KBM-7 (cell line): ENCODE measurements around the gene TBR1.
A peak's percentile ranks its signal among the peaks of the same experiment; 100 is the strongest.

ENCODE experiments used
- DNase-seq: peaks from one replicate; pipeline ENCODE4 v3.0.0-alpha.2; 2015
- in situ Hi-C: fragments of 300-500 bp; cut with MboI; formaldehyde crosslinking; loops from 2 replicates; pipeline ENCODE4 v1.14.3; 2020; ENCODE audit warnings: low sequenced_read_pairs, low pct_unique_long_range_greater_than_20kb, mixed read lengths

The TBR1 gene

GRCh38 chr2:161414042-161415033 is 1.8 kb upstream of the TBR1 start:
- DNase-seq, result peak; percentile 41
- in situ Hi-C loops, result no loop called here

DNA sequence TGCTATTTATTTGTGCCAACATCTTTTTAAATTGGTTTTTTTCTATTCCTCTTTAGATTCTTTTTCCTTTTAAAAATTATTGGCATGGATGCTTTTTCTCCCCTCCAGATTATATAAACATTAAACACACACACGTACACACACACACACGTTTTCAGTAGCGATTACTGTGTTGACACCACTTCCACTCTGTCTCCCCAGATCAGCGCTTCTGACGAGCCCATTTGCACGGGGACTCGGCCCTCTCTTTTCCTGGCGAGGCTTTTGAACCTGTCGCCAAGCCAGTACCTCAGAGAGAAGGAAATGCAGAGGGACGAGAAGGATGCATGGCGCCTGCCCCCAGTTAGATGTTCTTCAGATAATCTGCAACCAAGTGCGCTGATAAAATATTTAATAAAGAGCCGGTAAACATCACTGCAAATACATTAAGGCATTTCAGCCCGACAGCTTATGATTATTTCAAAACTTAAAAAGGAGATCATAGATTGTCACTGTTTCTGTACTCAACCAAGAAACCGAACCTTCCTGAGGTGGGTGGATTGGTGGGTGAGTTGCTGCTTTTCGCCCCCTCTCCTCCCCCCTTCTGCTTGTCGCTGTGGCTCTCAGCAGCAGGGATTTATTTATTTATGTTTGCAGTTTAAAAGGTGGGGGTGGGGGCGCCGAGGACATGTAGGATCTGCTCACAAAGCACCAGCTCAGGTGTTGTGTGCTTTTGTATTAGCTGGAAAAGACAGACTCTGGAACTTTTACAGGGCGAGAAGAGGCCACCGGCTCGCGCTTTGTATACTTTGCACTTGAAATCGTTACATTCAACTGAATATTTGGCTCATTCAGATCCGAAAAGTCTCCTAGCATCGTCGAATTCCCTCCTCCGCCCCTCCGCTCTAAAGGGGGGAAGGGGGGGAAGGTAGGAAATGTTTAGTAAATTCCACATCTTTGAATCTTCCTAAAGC is 787 bp upstream of the TBR1 start:
- no peak for DNase-seq
- in situ Hi-C loops, result no loop called here

GRCh38 chr2:161416708-161417437 is 776 bp downstream of the TBR1 start:
- in situ Hi-C loops, result no loop called here
- DNase-seq, result no peak

GRCh38 chr2:161417438-161418274 is 1.6 kb downstream of the TBR1 start:
- no peak for DNase-seq
- in situ Hi-C loops, result no loop called here

GRCh38 chr2:161418275-161418714 is 2.2 kb downstream of the TBR1 start:
- in situ Hi-C loops, result no loop called here
- peak; percentile 75 for DNase-seq

GRCh38 chr2:161418715-161419637 is 2.9 kb downstream of the TBR1 start:
- in situ Hi-C loops, result no loop called here

DNA sequence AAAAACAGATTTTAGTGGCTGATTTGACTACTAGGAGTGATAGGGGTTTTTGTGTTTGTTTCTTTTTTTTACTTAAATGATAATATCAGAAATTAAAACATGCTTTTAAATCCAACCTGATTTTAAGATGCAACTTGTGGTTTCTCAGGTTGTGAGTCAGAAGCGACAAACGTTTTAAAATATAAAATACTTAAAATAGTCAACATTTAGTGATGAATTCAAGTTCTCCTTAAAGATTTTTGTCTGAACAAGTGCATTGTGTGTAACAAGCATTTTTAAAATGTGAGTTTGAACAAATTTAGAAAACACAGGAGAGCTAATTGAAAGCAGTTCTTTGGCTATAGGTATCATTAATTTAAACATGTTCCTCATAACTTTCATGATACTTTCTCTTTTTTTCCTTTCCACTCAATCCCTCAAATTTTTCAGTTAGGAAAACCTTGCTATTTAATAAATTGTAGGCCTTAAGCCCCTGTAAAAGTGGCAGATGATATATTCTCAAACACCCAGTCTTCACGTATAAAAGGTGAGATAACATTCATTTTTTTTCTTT is 3.6 kb downstream of the TBR1 start:
- in situ Hi-C loops, result no loop called here
- no peak for DNase-seq

More at GRCh38 chr2:161418715-161419637, 2.9 kb downstream of the TBR1 start:
- DNase-seq, result no peak

DNA sequence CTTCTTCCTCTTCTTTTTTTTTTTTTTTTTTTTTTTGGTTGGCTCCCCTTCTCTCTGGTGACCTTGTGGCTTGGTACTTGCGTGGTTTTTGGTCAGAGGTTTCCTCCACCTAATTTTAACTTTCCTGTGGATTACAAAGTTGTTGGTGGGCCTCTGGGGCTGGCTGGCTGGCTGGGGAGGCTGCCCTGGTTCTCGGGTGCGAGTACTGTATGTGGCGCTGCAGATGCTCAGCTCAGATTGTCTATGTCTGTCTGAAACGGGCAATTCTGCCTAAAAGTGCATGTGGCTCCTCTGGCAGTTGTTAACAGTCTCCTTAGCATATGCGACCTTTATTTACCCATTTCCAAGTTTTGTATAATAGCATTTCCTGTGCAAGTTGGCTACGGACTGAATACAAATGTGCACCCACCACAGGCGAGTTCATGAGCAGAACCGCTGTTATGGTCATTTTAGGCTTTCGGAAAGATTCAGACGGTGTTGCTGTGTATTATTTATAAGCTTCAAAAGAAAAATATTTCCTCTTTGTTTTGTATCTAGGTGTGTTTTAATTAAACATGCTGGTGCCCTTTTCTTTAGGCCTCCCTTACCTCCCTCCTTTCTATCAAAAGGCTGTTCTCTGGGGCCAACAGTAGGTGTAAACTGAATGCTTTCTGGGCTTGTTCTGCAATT is 4.4 kb downstream of the TBR1 start:
- in situ Hi-C loops, result no loop called here
- DNase-seq, result peak; percentile 88

DNA sequence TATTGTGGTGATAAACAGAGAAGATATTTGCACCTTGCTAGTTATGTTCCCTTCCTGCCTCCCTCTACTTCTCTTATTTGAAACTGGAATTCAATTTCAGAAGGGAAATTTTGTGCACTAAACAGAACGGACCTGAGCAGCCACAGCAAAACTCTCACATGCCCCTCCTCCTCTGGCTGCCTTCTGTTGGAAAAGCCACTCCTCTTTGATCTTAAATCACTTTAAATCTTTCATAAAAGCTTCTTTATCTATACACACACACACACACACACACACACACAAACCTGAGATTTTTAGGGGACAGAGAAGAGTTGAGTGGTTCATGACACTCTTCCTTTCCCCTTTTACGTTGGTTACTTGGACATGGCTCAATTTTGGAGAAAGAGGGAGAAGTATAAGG is 5.6 kb downstream of the TBR1 start:
- in situ Hi-C loops, result no loop called here
- DNase-seq, result no peak

- DNase-seq, result no peak
- in situ Hi-C loops, result no loop called here
Measured at GRCh38 chr2:161422816-161423403, 6.8 kb downstream of the TBR1 start.

DNA sequence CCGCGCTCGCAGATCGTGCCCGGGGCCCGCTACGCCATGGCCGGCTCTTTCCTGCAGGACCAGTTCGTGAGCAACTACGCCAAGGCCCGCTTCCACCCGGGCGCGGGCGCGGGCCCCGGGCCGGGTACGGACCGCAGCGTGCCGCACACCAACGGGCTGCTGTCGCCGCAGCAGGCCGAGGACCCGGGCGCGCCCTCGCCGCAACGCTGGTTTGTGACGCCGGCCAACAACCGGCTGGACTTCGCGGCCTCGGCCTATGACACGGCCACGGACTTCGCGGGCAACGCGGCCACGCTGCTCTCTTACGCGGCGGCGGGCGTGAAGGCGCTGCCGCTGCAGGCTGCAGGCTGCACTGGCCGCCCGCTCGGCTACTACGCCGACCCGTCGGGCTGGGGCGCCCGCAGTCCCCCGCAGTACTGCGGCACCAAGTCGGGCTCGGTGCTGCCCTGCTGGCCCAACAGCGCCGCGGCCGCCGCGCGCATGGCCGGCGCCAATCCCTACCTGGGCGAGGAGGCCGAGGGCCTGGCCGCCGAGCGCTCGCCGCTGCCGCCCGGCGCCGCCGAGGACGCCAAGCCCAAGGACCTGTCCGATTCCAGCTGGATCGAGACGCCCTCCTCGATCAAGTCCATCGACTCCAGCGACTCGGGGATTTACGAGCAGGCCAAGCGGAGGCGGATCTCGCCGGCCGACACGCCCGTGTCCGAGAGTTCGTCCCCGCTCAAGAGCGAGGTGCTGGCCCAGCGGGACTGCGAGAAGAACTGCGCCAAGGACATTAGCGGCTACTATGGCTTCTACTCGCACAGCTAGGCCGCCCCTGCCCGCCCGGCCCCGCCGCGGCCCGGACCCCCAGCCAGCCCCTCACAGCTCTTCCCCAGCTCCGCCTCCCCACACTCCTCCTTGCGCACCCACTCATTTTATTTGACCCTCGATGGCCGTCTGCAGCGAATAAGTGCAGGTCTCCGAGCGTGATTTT is 7.6 kb downstream of the TBR1 start:
- in situ Hi-C loops, result no loop called here
- no peak for DNase-seq

- DNase-seq, result no peak
- in situ Hi-C loops, result no loop called here
Measured at GRCh38 chr2:161424394-161424769, 8.3 kb downstream of the TBR1 start.

GRCh38 chr2:161424891-161425727 is 9.0 kb downstream of the TBR1 start:
- in situ Hi-C loops, result no loop called here
- no peak for DNase-seq

DNA sequence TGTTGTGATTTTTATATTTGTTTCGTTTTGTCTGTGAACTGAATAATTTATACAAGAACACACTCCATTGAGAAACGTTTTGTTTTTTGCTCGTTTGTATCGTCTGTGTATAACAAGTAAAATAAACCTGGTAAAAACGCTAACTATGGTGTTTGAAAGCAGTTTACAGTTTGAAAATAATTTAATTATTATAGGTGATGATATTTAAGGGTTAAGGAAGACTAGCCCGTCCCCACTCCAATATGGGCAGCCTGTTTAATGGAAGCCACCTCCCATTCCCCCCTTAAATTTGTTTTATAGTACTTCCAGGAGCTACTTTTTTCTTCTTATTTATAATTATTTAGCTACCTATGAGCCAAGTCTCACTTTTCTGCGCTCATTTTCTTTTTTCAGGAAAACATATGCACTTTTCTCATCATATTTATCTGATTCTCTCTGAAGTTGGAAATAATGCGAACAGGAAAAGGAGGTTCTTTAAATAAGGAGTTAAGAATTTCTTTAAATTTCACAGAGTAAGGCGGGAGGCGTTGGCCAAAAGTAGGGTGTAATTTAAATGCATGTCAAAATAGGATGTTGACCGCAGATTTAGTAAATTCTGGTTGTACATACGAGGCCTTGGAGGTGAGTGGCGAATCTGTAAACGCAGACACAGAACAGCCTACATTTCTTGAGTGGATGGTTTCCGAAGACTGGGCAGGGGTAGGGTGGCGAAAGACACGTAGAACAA is 9.8 kb downstream of the TBR1 start:
- in situ Hi-C loops, result no loop called here

More for the DNA sequence above, 9.8 kb downstream of the TBR1 start:
- DNase-seq, result no peak
